Sigmoid colon (tissue), 4 donors: ENCODE results near the gene ACBD3.

Source experiments
- POLR2A ChIP-seq, 2 donors: fragments of 450-650 bp; IDR thresholded peaks; one replicate each; pipeline ENCODE4 v1.6.1; 2016; ENCODE audit warnings: antibody characterized with exemption in 2 of 2, mild to moderate bottlenecking in 2 of 2, moderate library complexity in 2 of 2
- POLR2AphosphoS5 ChIP-seq, 4 donors: sonication (generic); formaldehyde crosslinking; IDR thresholded peaks; one replicate each; pipeline ENCODE4 v1.6.1; 2017; ENCODE audit warnings: antibody characterized with exemption in 4 of 4
- TF ChIP-seq, protein P1 (sequence below), 4 experiments: fragments of 450-650 bp in 3 of 4; fragments of 200-600 bp in 1 of 4; IDR thresholded peaks; one replicate each; pipeline ENCODE4 v1.5.1; 2016 to 2019; ENCODE audit warnings: antibody characterized with exemption in 4 of 4, mild to moderate bottlenecking in 3 of 4, moderate library complexity in 2 of 4

DNA sequence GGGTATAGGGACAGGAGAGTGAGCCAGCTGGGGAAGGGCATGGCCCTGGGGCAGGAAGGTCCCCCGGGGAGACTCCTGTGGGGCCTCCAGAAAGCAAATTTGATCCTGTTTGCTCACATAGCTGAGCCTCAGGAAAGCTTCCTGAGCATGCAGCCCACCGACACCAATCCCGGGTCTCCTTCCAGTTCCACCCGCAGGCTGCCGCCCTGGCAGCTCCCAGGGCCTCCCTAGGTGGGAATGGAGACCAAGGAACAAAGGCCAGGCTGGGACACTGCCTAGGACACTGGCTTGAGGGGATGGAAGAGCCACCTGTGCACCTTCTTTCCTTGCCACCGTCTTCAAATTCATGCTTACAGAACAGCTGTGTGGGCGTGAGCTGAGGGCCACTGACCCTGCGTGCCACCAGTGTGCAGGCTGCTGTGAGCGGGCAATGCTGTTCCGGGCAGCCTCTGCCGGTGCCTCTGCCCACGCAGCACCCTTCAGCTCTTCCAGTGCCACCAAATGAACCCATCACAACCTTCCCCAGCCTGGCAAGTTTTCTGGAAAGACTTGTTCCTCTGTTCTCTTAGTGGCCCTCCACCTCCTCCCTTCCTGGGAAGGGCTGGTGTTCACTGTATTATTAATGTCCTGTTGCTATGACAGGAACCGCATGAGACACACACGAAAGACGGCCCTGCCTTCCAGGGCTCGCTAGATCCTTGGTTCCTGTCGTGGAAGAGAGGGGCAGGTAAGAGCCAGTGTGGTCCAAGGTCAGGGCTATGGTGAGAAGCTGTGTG lies 53.6 kb downstream of the ACBD3 start:
- TF ChIP-seq, protein P1, sequence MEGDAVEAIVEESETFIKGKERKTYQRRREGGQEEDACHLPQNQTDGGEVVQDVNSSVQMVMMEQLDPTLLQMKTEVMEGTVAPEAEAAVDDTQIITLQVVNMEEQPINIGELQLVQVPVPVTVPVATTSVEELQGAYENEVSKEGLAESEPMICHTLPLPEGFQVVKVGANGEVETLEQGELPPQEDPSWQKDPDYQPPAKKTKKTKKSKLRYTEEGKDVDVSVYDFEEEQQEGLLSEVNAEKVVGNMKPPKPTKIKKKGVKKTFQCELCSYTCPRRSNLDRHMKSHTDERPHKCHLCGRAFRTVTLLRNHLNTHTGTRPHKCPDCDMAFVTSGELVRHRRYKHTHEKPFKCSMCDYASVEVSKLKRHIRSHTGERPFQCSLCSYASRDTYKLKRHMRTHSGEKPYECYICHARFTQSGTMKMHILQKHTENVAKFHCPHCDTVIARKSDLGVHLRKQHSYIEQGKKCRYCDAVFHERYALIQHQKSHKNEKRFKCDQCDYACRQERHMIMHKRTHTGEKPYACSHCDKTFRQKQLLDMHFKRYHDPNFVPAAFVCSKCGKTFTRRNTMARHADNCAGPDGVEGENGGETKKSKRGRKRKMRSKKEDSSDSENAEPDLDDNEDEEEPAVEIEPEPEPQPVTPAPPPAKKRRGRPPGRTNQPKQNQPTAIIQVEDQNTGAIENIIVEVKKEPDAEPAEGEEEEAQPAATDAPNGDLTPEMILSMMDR (IDR thresholded peaks at IDR 0.05): no peak
- TF ChIP-seq POLR2A (IDR thresholded peaks at IDR 0.05) (no peak), POLR2AphosphoS5 (IDR thresholded peaks at IDR 0.05) (no peak)
